B cell (primary cell): Measurements from ENCODE around the gene FER. TPM values are rescaled to one million over a fixed set of nuclear protein-coding genes. Genes with fewer than 3 reads are reported as not detected.

Experiments used
- ATAC-seq: fragments of 200-7000 bp; cut with Tn5 transposase; one replicate; pipeline ENCODE4 v1.10.0; 2021; ENCODE audit warnings: low read depth, mild to moderate bottlenecking, moderate number of reproducible peaks, moderate library complexity
- CTCF ChIA-PET: fragments of 350-600 bp; sonication (Branson Sonifier 250); formaldehyde crosslinking; loops from one replicate; lab custom pipeline; 2021; ENCODE audit warnings: antibody characterized with exemption, inconsistent platforms; lab: Charles Lee
- POLR2A ChIA-PET: fragments of 350-600 bp; sonication (Branson Sonifier 250); formaldehyde crosslinking; loops from one replicate; lab custom pipeline; 2021; ENCODE audit warnings: antibody characterized with exemption; lab: Charles Lee
- DNase-seq: peaks from one replicate; pipeline ENCODE4 v3.0.0; 2013
- H2AFZ ChIP-seq: 2 replicates; pipeline ENCODE4 v1.6.1; 2012; ENCODE audit warnings: mild to moderate bottlenecking, low read depth, low read length; ENCODE audit not compliant: insufficient read depth, poor library complexity, severe bottlenecking
- H3K27ac ChIP-seq, 2 donors: 1 replicate in 1 of 2; 2 replicates in 1 of 2; pipeline ENCODE4 v1.5.1; 2012 to 2013; ENCODE audit warnings: low read length in 2 of 2, mild to moderate bottlenecking in 2 of 2, moderate library complexity in 1 of 2
- H3K27me3 ChIP-seq, 4 experiments: fragments of 200-600 bp in 1 of 4; sonication (generic) in 1 of 4; replicated peaks in 1 of 4; 1 replicate in 2 of 4; 2 replicates in 2 of 4; pipeline versions ENCODE4 v1.6.1 to v1.7.0; 2013 to 2016; ENCODE audit warnings: low read length in 3 of 4, mild to moderate bottlenecking in 2 of 4, mixed read lengths in 1 of 4, moderate library complexity in 1 of 4; ENCODE audit not compliant: insufficient read depth in 4 of 4, control insufficient read depth in 3 of 4; ENCODE audit errors: control extremely low read depth in 1 of 4
- H3K36me3 ChIP-seq, 2 experiments: replicated peaks in 1 of 2; 1 replicate in 1 of 2; 2 replicates in 1 of 2; pipeline versions ENCODE4 v1.6.1 to v1.7.1; 2013; ENCODE audit warnings: low read length in 1 of 2; ENCODE audit not compliant: insufficient read depth in 2 of 2, control insufficient read depth in 1 of 2; ENCODE audit errors: control extremely low read depth in 1 of 2, extremely low read depth in 1 of 2
- H3K4me1 ChIP-seq, 2 donors: fragments of 200-600 bp in 1 of 2; sonication (generic) in 1 of 2; 1 replicate in 1 of 2; 2 replicates in 1 of 2; pipeline versions ENCODE4 v1.5.1 to v1.6.1; 2013 to 2017; ENCODE audit warnings: low read length in 2 of 2; ENCODE audit not compliant: control insufficient read depth in 2 of 2, insufficient read depth in 2 of 2
- H3K4me2 ChIP-seq: replicated peaks from 2 replicates; pipeline ENCODE3; 2012; ENCODE audit warnings: mild to moderate bottlenecking, low read depth, low read length; ENCODE audit not compliant: poor library complexity, severe bottlenecking
- H3K4me3 ChIP-seq, 5 experiments: fragments of 200-600 bp in 1 of 5; sonication (generic) in 1 of 5; 1 replicate in 3 of 5; 2 replicates in 2 of 5; pipeline versions ENCODE4 v1.5.1 to v1.7.0; 2011 to 2016; ENCODE audit warnings: low read length in 4 of 5, mild to moderate bottlenecking in 4 of 5, low read depth in 2 of 5, control low read depth in 1 of 5, moderate library complexity in 1 of 5; ENCODE audit not compliant: insufficient read depth in 1 of 5; ENCODE audit errors: control extremely low read depth in 1 of 5, extremely low read depth in 1 of 5
- H3K79me2 ChIP-seq: fragments of 200-600 bp; sonication (generic); one replicate; pipeline ENCODE4 v1.6.0; 2016; ENCODE audit warnings: low read length; ENCODE audit not compliant: control insufficient read depth, insufficient read depth
- H3K9ac ChIP-seq: fragments of 200-600 bp; sonication (generic); 2 replicates; pipeline ENCODE4 v1.6.1; 2017; ENCODE audit warnings: mild to moderate bottlenecking, low read length, moderate library complexity
- H3K9me3 ChIP-seq, 3 donors: one replicate each; pipeline versions ENCODE4 v1.6.1 to v1.7.1; 2013; ENCODE audit warnings: low read length in 2 of 3; ENCODE audit not compliant: control insufficient read depth in 2 of 3, insufficient read depth in 1 of 3; ENCODE audit errors: control extremely low read depth in 1 of 3
- H4K20me1 ChIP-seq: 2 replicates; pipeline ENCODE4 v1.6.0; 2012; ENCODE audit warnings: mild to moderate bottlenecking, low read length; ENCODE audit not compliant: insufficient read depth, control insufficient read depth, poor library complexity, severe bottlenecking
- H3K27ac Mint-ChIP-seq: one replicate; pipeline ENCODE4 v1.8.0; 2021; ENCODE audit warnings: mixed read lengths
- H3K27me3 Mint-ChIP-seq: one replicate; pipeline ENCODE4 v1.8.0; 2021; ENCODE audit warnings: mixed read lengths
- H3K4me1 Mint-ChIP-seq: one replicate; pipeline ENCODE4 v1.8.0; 2021; ENCODE audit warnings: mixed read lengths
- H3K4me3 Mint-ChIP-seq: one replicate; pipeline ENCODE4 v1.8.0; 2021; ENCODE audit warnings: mixed read lengths
- H3K9me3 Mint-ChIP-seq: one replicate; pipeline ENCODE4 v1.8.0; 2022; ENCODE audit warnings: mixed read lengths; ENCODE audit not compliant: insufficient read depth
- CTCF ChIP-seq: fragments of 200-600 bp; IDR thresholded peaks from one replicate; pipeline ENCODE4 v1.8.0; 2022; ENCODE audit warnings: antibody characterized with exemption, mild to moderate bottlenecking
- EZH2 ChIP-seq: IDR thresholded peaks from 2 replicates; pipeline ENCODE4 v1.6.1; 2012; ENCODE audit warnings: borderline replicate concordance, low read depth, mild to moderate bottlenecking, moderate library complexity, low read length; ENCODE audit not compliant: insufficient read depth, poor library complexity, severe bottlenecking
- WGBS: methylation state at CpG from one replicate; pipeline ENCODE4 v1.1.5; 2013; ENCODE audit warnings: missing lambda C conversion rate; ENCODE audit not compliant: insufficient coverage; 5-methylcytosine and 5-hydroxymethylcytosine counted together
- intact Hi-C: fragments of 100-400 bp; cut with micrococcal nuclease; formaldehyde crosslinking; loops from one replicate; pipeline ENCODE4 v1.10.0; 2022
- polyA plus RNA-seq: library from polyadenylated mRNA; depleted of rRNA; stranded (reverse); fragments of >200 nt; gene quantifications from 2 replicates; pipeline ENCODE4 v1.2.3, GENCODE V29; 2012
- total RNA-seq, 2 donors: library from RNA; stranded (reverse); fragments of 120-200 nt in 1 of 2; gene quantifications; 1 replicate in 1 of 2; 2 replicates in 1 of 2; pipeline versions ENCODE4 v1.2.3 to v1.2.4, GENCODE V29; 2013 to 2022

Gene FER
- total and polyA plus RNA-seq, 2 donors (not counting 1 experiment from before 2014, with no cell fraction given) = 1.3 to 41.3 TPM

- H3K9me3 ChIP-seq = no peaks in the 10 kb centered on the region
- H3K4me3 Mint-ChIP-seq = no peak overlapping the region
- no peak overlapping the region for H3K27ac Mint-ChIP-seq
- no peak overlapping the region for H3K4me3 ChIP-seq
- DNase-seq (no peak), ATAC-seq (no peak)
- intact Hi-C loops = no loop called here
- no peak overlapping the region for H3K4me2 ChIP-seq
- POLR2A ChIA-PET = no interaction called here
- TF ChIP-seq CTCF (no peak), EZH2 (no peak)
- H3K9ac ChIP-seq = no peak overlapping the region
- H4K20me1 ChIP-seq = no peaks in the 10 kb centered on the region
- CTCF ChIA-PET = no interaction called here
- no peak overlapping the region for H2AFZ ChIP-seq
- H3K79me2 ChIP-seq = no peaks in the 10 kb centered on the region
- H3K36me3 ChIP-seq = no peaks in the 10 kb centered on the region
- no peaks in the 10 kb centered on the region for H3K4me1 Mint-ChIP-seq
- H3K27me3 ChIP-seq = no peaks in the 10 kb centered on the region
- H3K4me1 ChIP-seq = no peaks in the 10 kb centered on the region
- H3K9me3 Mint-ChIP-seq = no peaks in the 10 kb centered on the region
- H3K27ac ChIP-seq = no peak overlapping the region
- H3K27me3 Mint-ChIP-seq = no peaks in the 10 kb centered on the region
These were observed 409.2 kb downstream of the FER start for GRCh38 chr5:109156885-109157284.

- Mint-ChIP-seq H3K4me1 (peaks cover 15% of the 10 kb centered on the region), H3K4me3 (no peak overlapping the region), H3K27me3 (no peaks in the 10 kb centered on the region), H3K27ac (no peak overlapping the region), H3K9me3 (no peaks in the 10 kb centered on the region)
- DNase-seq (no peak), ATAC-seq (no peak)
- H3K9me3 ChIP-seq = no peaks in the 10 kb centered on the region
- H4K20me1 ChIP-seq = no peaks in the 10 kb centered on the region
- H3K36me3 ChIP-seq = no peaks in the 10 kb centered on the region
- WGBS = no CpG with 5 or more reads among the region's 3 CpGs
- ChIA-PET CTCF (no interaction called here), POLR2A (no interaction called here)
- TF ChIP-seq CTCF (no peak), EZH2 (no peak)
- H3K9ac ChIP-seq = no peak overlapping the region
- no peaks in the 10 kb centered on the region for H3K79me2 ChIP-seq
- H3K27ac ChIP-seq = no peak overlapping the region
- peaks cover 8 to 12% of the 10 kb centered on the region in 2 donors for H3K4me1 ChIP-seq
- H3K4me3 ChIP-seq = no peak overlapping the region
- H2AFZ ChIP-seq = no peak overlapping the region
- intact Hi-C loops = no loop called here
- H3K27me3 ChIP-seq = no peaks in the 10 kb centered on the region
- no peak overlapping the region for H3K4me2 ChIP-seq
These were observed 412.8 kb downstream of the FER start for GRCh38 chr5:109160468-109160867.
